Cardiac septum (tissue), 1 donor: ENCODE measurements around the gene UTP18. TPM values are rescaled to one million over a fixed set of nuclear protein-coding genes. Genes with fewer than 3 reads are reported as not detected.
"Not testable (repeated sequence)": the region's sequence is repeated elsewhere in the genome, so short reads cannot be mapped to it uniquely, and the experiment has no call there.

Experiments
- DNase-seq: peaks from one replicate; pipeline ENCODE4 v3.0.0-alpha.2; 2020; ENCODE audit warnings: low spot score
- intact Hi-C: fragments of 100-400 bp; cut with DNase I; formaldehyde crosslinking; loops from one replicate; pipeline ENCODE4 v1.14.0; 2022
- total RNA-seq: library from RNA; stranded (reverse); fragmentation: NEBNext Ultra II Directional; extraction: Animal tissue kit (Norgen Biotek cat#: 25700); gene quantifications from one replicate; pipeline ENCODE4 v1.2.1, GENCODE V29; 2021
- donor health status: DM: no; HTN: no; CAD: no.

Gene UTP18
- total RNA-seq, 1 donor from 2014 or later = 7.9 TPM

GRCh38 chr17:51319186-51319585 lies 58.8 kb downstream of the UTP18 start:
- DNase-seq = no peak
- intact Hi-C loops = no loop called here

GRCh38 chr17:51322390-51323029 lies 62.2 kb downstream of the UTP18 start:
- intact Hi-C loops = no loop called here
- DNase-seq = no peak

- DNase-seq = no peak
- intact Hi-C loops = no loop called here
Measured at GRCh38 chr17:51325471-51325870, 65.1 kb downstream of the UTP18 start.

- intact Hi-C loops, DNase-seq: not testable (repeated sequence)
Measured at GRCh38 chr17:51330861-51331503, 70.6 kb downstream of the UTP18 start.

- DNase-seq = no peak
- intact Hi-C loops = no loop called here
Measured at GRCh38 chr17:51335006-51335590, 74.8 kb downstream of the UTP18 start.

- intact Hi-C loops = no loop called here
- DNase-seq = no peak
Measured at GRCh38 chr17:51335883-51336822, 75.8 kb downstream of the UTP18 start.

GRCh38 chr17:51341457-51341856 lies 81.1 kb downstream of the UTP18 start:
- DNase-seq = no peak
- intact Hi-C loops = no loop called here

GRCh38 chr17:51342257-51342656 lies 81.9 kb downstream of the UTP18 start:
- no peak for DNase-seq
- intact Hi-C loops = no loop called here

- intact Hi-C loops = no loop called here
- no peak for DNase-seq
Measured at GRCh38 chr17:51344532-51344931, 84.2 kb downstream of the UTP18 start.

GRCh38 chr17:51346218-51346982 lies 86.1 kb downstream of the UTP18 start:
- intact Hi-C loops = no loop called here
- DNase-seq = no peak

Other genes starting within 250 kb of the UTP18 start
- gene SPAG9, start 139.7 kb upstream of the UTP18 start, total RNA-seq = 57.8 TPM
- gene NME1, start 107.0 kb upstream of the UTP18 start, total RNA-seq = 23.2 TPM
- 225 TPM for gene NME2, start 94.1 kb upstream of the UTP18 start, total RNA-seq
- gene MBTD1, start 497 bp upstream of the UTP18 start, total RNA-seq = 6.6 TPM